Stimulated activated memory B cell treated with anti-CD40 and anti-IgM and Interleukin-4, amounts not matched to agents 10 μg/mL and 1 μg/mL and 100 μg/mL, for 72 hours (primary cell): Measurements from ENCODE around the gene PEX7.
"Not testable (repeated sequence)": the region's sequence is repeated elsewhere in the genome, so short reads cannot be mapped to it uniquely, and the experiment has no call there.

Source experiments
- ATAC-seq: fragments of 150-1000 bp; cut with Tn5 transposase; 2 replicates; pipeline ENCODE4 v1.10.0; 2021
- H3K27ac Mint-ChIP-seq: one replicate; pipeline ENCODE4 v1.8.0; 2022; ENCODE audit warnings: mild to moderate bottlenecking, mixed read lengths
- H3K27me3 Mint-ChIP-seq: one replicate; pipeline ENCODE4 v1.8.0; 2022; ENCODE audit warnings: mixed read lengths
- H3K36me3 Mint-ChIP-seq: one replicate; pipeline ENCODE4 v1.8.0; 2022; ENCODE audit warnings: mixed read lengths
- H3K4me1 Mint-ChIP-seq: one replicate; pipeline ENCODE4 v1.8.0; 2022; ENCODE audit warnings: mixed read lengths
- H3K4me3 Mint-ChIP-seq: one replicate; pipeline ENCODE4 v1.8.0; 2022; ENCODE audit warnings: mild to moderate bottlenecking, moderate library complexity, mixed read lengths
- H3K9me3 Mint-ChIP-seq: one replicate; pipeline ENCODE4 v1.8.0; 2022; ENCODE audit warnings: mixed read lengths

Gene PEX7

GRCh38 chr6:136923954-136924673 lies 101.7 kb downstream of the PEX7 start:
- no peaks in the 10 kb centered on the region for H3K9me3 Mint-ChIP-seq
- peaks cover 50% of the 10 kb centered on the region for H3K27me3 Mint-ChIP-seq
- H3K27ac Mint-ChIP-seq: no peak overlapping the region
- H3K36me3 Mint-ChIP-seq: no peaks in the 10 kb centered on the region
- ATAC-seq: no peak
- peaks cover 37% of the 10 kb centered on the region for H3K4me1 Mint-ChIP-seq
- peak overlapping the region; percentile 73 for H3K4me3 Mint-ChIP-seq

- H3K9me3 Mint-ChIP-seq: no peaks in the 10 kb centered on the region
- no peak overlapping the region for H3K27ac Mint-ChIP-seq
- no peaks in the 10 kb centered on the region for H3K36me3 Mint-ChIP-seq
- ATAC-seq: no peak
- peaks cover 31% of the 10 kb centered on the region for H3K27me3 Mint-ChIP-seq
- H3K4me1 Mint-ChIP-seq: peaks cover 21% of the 10 kb centered on the region
- H3K4me3 Mint-ChIP-seq: no peak overlapping the region
These were observed 104.0 kb downstream of the PEX7 start for GRCh38 chr6:136926383-136926782.

- Mint-ChIP-seq H3K36me3 (no peaks in the 10 kb centered on the region), H3K27ac (no peak overlapping the region), H3K27me3 (peaks cover 24% of the 10 kb centered on the region), H3K4me1 (peaks cover 17% of the 10 kb centered on the region), H3K9me3 (no peaks in the 10 kb centered on the region), H3K4me3 (no peak overlapping the region)
- ATAC-seq: no peak
These were observed 104.9 kb downstream of the PEX7 start for GRCh38 chr6:136927292-136927691.

GRCh38 chr6:136930528-136930927 lies 108.1 kb downstream of the PEX7 start:
- H3K9me3 Mint-ChIP-seq: no peaks in the 10 kb centered on the region
- peaks cover 20% of the 10 kb centered on the region for H3K27me3 Mint-ChIP-seq
- H3K36me3 Mint-ChIP-seq: no peaks in the 10 kb centered on the region
- H3K27ac Mint-ChIP-seq: no peak overlapping the region
- H3K4me3 Mint-ChIP-seq: no peak overlapping the region
- H3K4me1 Mint-ChIP-seq: no peaks in the 10 kb centered on the region
- no peak for ATAC-seq

GRCh38 chr6:136932599-136932998 lies 110.2 kb downstream of the PEX7 start:
- Mint-ChIP-seq H3K27me3 (peaks cover 41% of the 10 kb centered on the region), H3K9me3 (no peaks in the 10 kb centered on the region), H3K36me3 (no peaks in the 10 kb centered on the region), H3K4me3 (no peak overlapping the region), H3K27ac (no peak overlapping the region), H3K4me1 (no peaks in the 10 kb centered on the region)
- no peak for ATAC-seq

GRCh38 chr6:136945072-136945471 lies 122.7 kb downstream of the PEX7 start:
- Mint-ChIP-seq H3K4me3 (no peak overlapping the region), H3K36me3 (peaks cover 6% of the 10 kb centered on the region), H3K9me3 (peaks cover 8% of the 10 kb centered on the region), H3K4me1 (no peaks in the 10 kb centered on the region), H3K27ac (no peak overlapping the region), H3K27me3 (peaks cover 13% of the 10 kb centered on the region)
- peak; percentile 35 for ATAC-seq

GRCh38 chr6:136945711-136946121 lies 123.3 kb downstream of the PEX7 start:
- Mint-ChIP-seq H3K4me3 (no peak overlapping the region), H3K27ac (no peak overlapping the region), H3K36me3 (peaks cover 6% of the 10 kb centered on the region), H3K27me3 (peaks cover 13% of the 10 kb centered on the region), H3K9me3 (peaks cover 8% of the 10 kb centered on the region), H3K4me1 (no peaks in the 10 kb centered on the region)
- peak; percentile 87 for ATAC-seq

GRCh38 chr6:136947037-136947436 lies 124.6 kb downstream of the PEX7 start:
- no peak for ATAC-seq
- Mint-ChIP-seq H3K27me3 (peaks cover 13% of the 10 kb centered on the region), H3K36me3 (no peaks in the 10 kb centered on the region), H3K27ac (no peak overlapping the region), H3K4me3 (no peak overlapping the region), H3K4me1 (no peaks in the 10 kb centered on the region), H3K9me3 (peaks cover 3% of the 10 kb centered on the region)

GRCh38 chr6:136949957-136950356 lies 127.6 kb downstream of the PEX7 start:
- ATAC-seq, H3K27ac Mint-ChIP-seq, H3K4me1 Mint-ChIP-seq, H3K9me3 Mint-ChIP-seq, H3K4me3 Mint-ChIP-seq, H3K36me3 Mint-ChIP-seq: not testable (repeated sequence)
- peaks cover 16% of the 10 kb centered on the region for H3K27me3 Mint-ChIP-seq

- Mint-ChIP-seq H3K27ac (no peak overlapping the region), H3K27me3 (peaks cover 22% of the 10 kb centered on the region), H3K9me3 (peaks cover 3% of the 10 kb centered on the region), H3K4me3 (no peak overlapping the region), H3K4me1 (no peaks in the 10 kb centered on the region), H3K36me3 (no peaks in the 10 kb centered on the region)
- ATAC-seq: no peak
These were observed 128.2 kb downstream of the PEX7 start for GRCh38 chr6:136950436-136951126.

GRCh38 chr6:136952714-136953260 lies 130.4 kb downstream of the PEX7 start:
- H3K27me3 Mint-ChIP-seq: peaks cover 12% of the 10 kb centered on the region
- H3K36me3 Mint-ChIP-seq: no peaks in the 10 kb centered on the region
- peaks cover 3% of the 10 kb centered on the region for H3K9me3 Mint-ChIP-seq
- H3K27ac Mint-ChIP-seq: no peak overlapping the region
- ATAC-seq: no peak
- peaks cover 7% of the 10 kb centered on the region for H3K4me1 Mint-ChIP-seq
- H3K4me3 Mint-ChIP-seq: no peak overlapping the region

- Mint-ChIP-seq H3K4me3 (no peak overlapping the region), H3K27me3 (peaks cover 23% of the 10 kb centered on the region), H3K9me3 (no peaks in the 10 kb centered on the region), H3K4me1 (peaks cover 7% of the 10 kb centered on the region), H3K36me3 (no peaks in the 10 kb centered on the region), H3K27ac (no peak overlapping the region)
- ATAC-seq: no peak
These were observed 132.7 kb downstream of the PEX7 start for GRCh38 chr6:136955123-136955522.

GRCh38 chr6:136956590-136957544 lies 134.5 kb downstream of the PEX7 start:
- Mint-ChIP-seq H3K27me3 (peaks cover 23% of the 10 kb centered on the region), H3K9me3 (no peaks in the 10 kb centered on the region), H3K4me1 (peaks cover 7% of the 10 kb centered on the region), H3K36me3 (no peaks in the 10 kb centered on the region), H3K27ac (no peak overlapping the region), H3K4me3 (no peak overlapping the region)
- ATAC-seq: no peak

- Mint-ChIP-seq H3K27ac (no peak overlapping the region), H3K36me3 (no peaks in the 10 kb centered on the region), H3K4me1 (peaks cover 7% of the 10 kb centered on the region), H3K9me3 (no peaks in the 10 kb centered on the region), H3K27me3 (peaks cover 23% of the 10 kb centered on the region), H3K4me3 (no peak overlapping the region)
- ATAC-seq: no peak
These were observed 135.8 kb downstream of the PEX7 start for GRCh38 chr6:136958168-136958567.

GRCh38 chr6:136959471-136959891 lies 137.1 kb downstream of the PEX7 start:
- H3K9me3 Mint-ChIP-seq: no peaks in the 10 kb centered on the region
- H3K4me3 Mint-ChIP-seq: no peak overlapping the region
- H3K36me3 Mint-ChIP-seq: no peaks in the 10 kb centered on the region
- peaks cover 7% of the 10 kb centered on the region for H3K4me1 Mint-ChIP-seq
- no peak for ATAC-seq
- peaks cover 23% of the 10 kb centered on the region for H3K27me3 Mint-ChIP-seq
- no peak overlapping the region for H3K27ac Mint-ChIP-seq
